ENCODE data around the gene BTF3L4. TPM values are rescaled to one million over a fixed set of nuclear protein-coding genes. Genes with fewer than 3 reads are reported as not detected.

BTF3L4 gene
- total RNA-seq, 2 donors from 2014 or later, result 30.9 to 38.9 TPM

DNA sequence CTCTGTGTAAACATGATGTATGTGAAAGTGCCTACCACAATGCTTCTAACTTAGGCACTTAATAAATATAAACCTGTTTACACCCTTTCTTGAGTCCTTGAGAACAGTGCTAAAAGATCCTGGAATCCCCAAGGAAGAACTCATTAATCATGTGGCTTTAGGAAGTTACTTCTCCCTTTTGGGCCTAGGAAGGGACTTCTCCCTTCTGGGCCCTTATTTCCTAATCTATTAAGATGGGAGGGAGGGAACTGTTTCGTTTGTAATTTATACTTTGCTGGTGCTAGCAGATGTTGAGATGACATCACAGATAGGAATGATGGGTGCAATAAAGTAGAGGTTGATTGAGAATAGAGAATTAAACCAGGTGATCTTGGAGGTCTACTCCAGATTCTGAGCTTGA lies 1.2 kb downstream of the BTF3L4 start:
- Histone ChIP-seq H3K4me1 (ENCODE audit: control insufficient read depth in 1 of 2, low read depth in 2 of 2) (peaks cover 12 to 46% of the 10 kb centered on the region in 2 donors), H3K4me3 (peak overlapping the region; percentile 83), H3K27ac (peak overlapping the region; percentile 82 to 83), H3K27me3 (replicated peaks; ENCODE audit: insufficient read depth) (no peaks in the 10 kb centered on the region), H3K9me3 (no peaks in the 10 kb centered on the region), H3K36me3 (peaks cover 10% of the 10 kb centered on the region)
- ATAC-seq (ENCODE audit: insufficient number of reproducible peaks, low FRiP score, low read depth), result no peak
- no peak for DNase-seq (ENCODE audit: low spot score)
- TF ChIP-seq, protein P1, sequence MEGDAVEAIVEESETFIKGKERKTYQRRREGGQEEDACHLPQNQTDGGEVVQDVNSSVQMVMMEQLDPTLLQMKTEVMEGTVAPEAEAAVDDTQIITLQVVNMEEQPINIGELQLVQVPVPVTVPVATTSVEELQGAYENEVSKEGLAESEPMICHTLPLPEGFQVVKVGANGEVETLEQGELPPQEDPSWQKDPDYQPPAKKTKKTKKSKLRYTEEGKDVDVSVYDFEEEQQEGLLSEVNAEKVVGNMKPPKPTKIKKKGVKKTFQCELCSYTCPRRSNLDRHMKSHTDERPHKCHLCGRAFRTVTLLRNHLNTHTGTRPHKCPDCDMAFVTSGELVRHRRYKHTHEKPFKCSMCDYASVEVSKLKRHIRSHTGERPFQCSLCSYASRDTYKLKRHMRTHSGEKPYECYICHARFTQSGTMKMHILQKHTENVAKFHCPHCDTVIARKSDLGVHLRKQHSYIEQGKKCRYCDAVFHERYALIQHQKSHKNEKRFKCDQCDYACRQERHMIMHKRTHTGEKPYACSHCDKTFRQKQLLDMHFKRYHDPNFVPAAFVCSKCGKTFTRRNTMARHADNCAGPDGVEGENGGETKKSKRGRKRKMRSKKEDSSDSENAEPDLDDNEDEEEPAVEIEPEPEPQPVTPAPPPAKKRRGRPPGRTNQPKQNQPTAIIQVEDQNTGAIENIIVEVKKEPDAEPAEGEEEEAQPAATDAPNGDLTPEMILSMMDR (IDR thresholded peaks at IDR 0.05), result no peak

DNA sequence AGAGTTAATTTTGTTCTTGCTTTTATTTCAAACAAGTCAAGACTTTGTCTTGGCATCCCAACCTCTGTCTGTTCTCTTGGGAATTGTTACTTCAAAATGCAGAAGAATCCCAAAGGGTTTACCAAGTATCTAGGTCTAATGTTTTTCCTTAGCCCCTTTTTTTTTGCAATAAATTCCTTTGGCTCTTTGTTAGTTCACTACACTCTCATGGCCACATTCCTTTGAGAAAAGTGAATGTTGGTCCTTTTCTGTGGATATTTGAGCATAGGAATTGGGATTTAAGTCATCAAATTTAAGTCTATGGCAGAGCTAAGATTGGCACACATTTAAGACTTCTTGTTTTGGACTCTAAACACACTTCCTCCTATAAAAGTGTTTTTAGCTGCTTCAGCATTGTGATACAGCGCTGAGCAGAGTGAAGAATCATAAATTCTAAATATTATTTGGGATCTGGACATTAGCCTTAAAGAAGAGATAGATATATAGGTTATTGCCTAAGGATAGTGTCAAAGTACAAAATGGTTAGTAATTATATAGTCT lies 1.9 kb downstream of the BTF3L4 start:
- no peak overlapping the region for H3K27ac ChIP-seq
- ATAC-seq (ENCODE audit: insufficient number of reproducible peaks, low FRiP score, low read depth), result no peak
- TF ChIP-seq, protein P1 (IDR thresholded peaks at IDR 0.05), result no peak
- H3K36me3 ChIP-seq, result peaks cover 10% of the 10 kb centered on the region
- no peaks in the 10 kb centered on the region for H3K27me3 ChIP-seq (replicated peaks; ENCODE audit: insufficient read depth)
- no peaks in the 10 kb centered on the region for H3K9me3 ChIP-seq
- H3K4me1 ChIP-seq (ENCODE audit: control insufficient read depth in 1 of 2, low read depth in 2 of 2), result peaks cover 12 to 46% of the 10 kb centered on the region in 2 donors
- no peak overlapping the region for H3K4me3 ChIP-seq
- no peak for DNase-seq (ENCODE audit: low spot score)

DNA sequence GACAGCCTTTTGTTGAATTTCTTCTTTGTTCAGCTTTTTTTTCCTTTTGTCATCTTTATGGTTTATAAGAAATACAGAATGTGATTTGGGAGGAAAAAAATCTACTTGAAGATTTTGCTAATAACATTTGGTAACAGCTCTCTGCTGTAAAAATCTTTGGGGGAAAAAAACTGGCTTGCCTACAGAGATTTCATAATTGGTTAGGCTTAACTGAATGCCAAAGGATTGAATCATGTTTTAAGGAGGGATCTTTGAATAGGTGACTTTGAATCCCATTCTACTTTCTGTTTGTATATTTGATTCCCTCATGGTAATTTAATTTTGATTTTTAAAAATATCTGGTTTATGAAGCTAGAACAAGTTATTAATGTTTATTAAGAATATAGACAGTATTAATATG lies 3.2 kb downstream of the BTF3L4 start:
- Histone ChIP-seq H3K9me3 (no peaks in the 10 kb centered on the region), H3K4me3 (no peak overlapping the region), H3K4me1 (ENCODE audit: control insufficient read depth in 1 of 2, low read depth in 2 of 2) (peaks cover 6 to 32% of the 10 kb centered on the region in 2 donors), H3K27ac (no peak overlapping the region), H3K27me3 (replicated peaks; ENCODE audit: insufficient read depth) (no peaks in the 10 kb centered on the region), H3K36me3 (peaks cover 13% of the 10 kb centered on the region)
- DNase-seq (ENCODE audit: low spot score) (no peak), ATAC-seq (ENCODE audit: insufficient number of reproducible peaks, low FRiP score, low read depth) (no peak)
- TF ChIP-seq, protein P1 (IDR thresholded peaks at IDR 0.05), result no peak

DNA sequence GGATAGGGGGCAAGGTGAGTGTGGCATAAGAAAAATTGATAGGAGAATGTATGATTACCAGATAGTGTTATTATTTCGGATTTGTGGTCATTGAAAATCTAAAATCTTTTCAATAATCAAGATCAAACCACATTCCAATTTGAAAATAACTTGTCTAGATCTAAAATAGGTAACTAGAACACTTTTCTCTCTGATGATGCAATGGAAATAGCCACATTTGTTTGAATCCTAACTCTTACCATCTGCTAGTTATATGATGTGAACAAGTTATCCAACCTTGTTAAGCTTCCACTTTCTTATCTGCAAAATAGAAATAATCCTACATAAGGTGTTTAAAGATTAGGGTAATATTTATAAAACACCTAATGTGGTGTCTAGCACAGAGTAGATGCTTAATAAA lies 3.8 kb downstream of the BTF3L4 start:
- peaks cover 19% of the 10 kb centered on the region for H3K36me3 ChIP-seq
- TF ChIP-seq, protein P1 (IDR thresholded peaks at IDR 0.05), result no peak
- no peaks in the 10 kb centered on the region for H3K9me3 ChIP-seq
- no peaks in the 10 kb centered on the region for H3K27me3 ChIP-seq (replicated peaks; ENCODE audit: insufficient read depth)
- H3K4me3 ChIP-seq, result no peak overlapping the region
- ATAC-seq (ENCODE audit: insufficient number of reproducible peaks, low FRiP score, low read depth) (no peak), DNase-seq (ENCODE audit: low spot score) (no peak)
- peaks cover 5 to 28% of the 10 kb centered on the region in 2 donors for H3K4me1 ChIP-seq (ENCODE audit: control insufficient read depth in 1 of 2, low read depth in 2 of 2)
- H3K27ac ChIP-seq, result no peak overlapping the region

DNA sequence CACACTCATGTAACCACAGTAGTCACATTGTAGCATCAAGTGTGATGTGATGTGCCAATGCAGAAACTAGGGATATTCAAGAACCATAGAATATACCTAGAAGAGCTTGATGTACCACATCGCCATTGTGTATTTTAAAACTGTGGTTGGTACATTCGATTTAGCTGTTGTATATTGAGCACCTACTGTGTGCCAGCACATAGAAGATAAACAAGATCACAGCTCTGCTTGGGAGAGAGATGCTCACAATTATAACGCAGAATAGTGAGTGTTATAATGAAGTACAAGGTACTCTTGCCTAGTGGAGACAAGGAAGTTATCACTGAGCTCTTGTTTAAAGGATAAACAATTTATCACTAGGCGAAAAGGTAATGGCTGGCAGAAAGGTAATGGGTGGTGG lies 4.7 kb downstream of the BTF3L4 start:
- peaks cover 28% of the 10 kb centered on the region for H3K36me3 ChIP-seq
- TF ChIP-seq, protein P1 (IDR thresholded peaks at IDR 0.05), result no peak

More for the DNA sequence above, 4.7 kb downstream of the BTF3L4 start:
- Histone ChIP-seq H3K9me3 (no peaks in the 10 kb centered on the region), H3K4me1 (ENCODE audit: control insufficient read depth in 1 of 2, low read depth in 2 of 2) (peaks cover 5 to 28% of the 10 kb centered on the region in 2 donors), H3K27me3 (replicated peaks; ENCODE audit: insufficient read depth) (no peaks in the 10 kb centered on the region), H3K27ac (no peak overlapping the region), H3K4me3 (no peak overlapping the region)
- ATAC-seq (ENCODE audit: insufficient number of reproducible peaks, low FRiP score, low read depth) (no peak), DNase-seq (ENCODE audit: low spot score) (no peak)

Data from thoracic aorta (tissue), 2 donors.